Fibroblast of pulmonary artery (primary cell): ENCODE measurements around the gene CHST4.

Experiments
- DNase-seq: peaks from one replicate; pipeline ENCODE4 v3.0.0-alpha.2; 2010; ENCODE audit warnings: low read depth
- H3K4me3 ChIP-seq: replicated peaks from 2 replicates; pipeline ENCODE4 v1.5.1; 2011; ENCODE audit warnings: low read depth, mild to moderate bottlenecking, control low read depth, low read length, moderate library complexity
- CTCF ChIP-seq: IDR thresholded peaks from 2 replicates; pipeline ENCODE4 v1.5.1; 2011; ENCODE audit warnings: mild to moderate bottlenecking, control low read depth, low read length, inconsistent platforms; ENCODE audit errors: missing control alignments

Gene CHST4

GRCh38 chr16:71526111-71526631 is at the start of gene CHST4:
TSS of gene CHST4 (plus strand) at chr16:71526426. CDS start at chr16:71536678, 10,252 bp downstream.
- no peak for TF ChIP-seq CTCF
- peak; percentile 52 for DNase-seq
- no peak within 1 kb of the TSS for H3K4me3 ChIP-seq

- H3K4me3 ChIP-seq, result no peak overlapping the region
- no peak for DNase-seq
- TF ChIP-seq CTCF, result no peak
Measured at GRCh38 chr16:71476457-71477124, 49.6 kb upstream of the CHST4 start.

DNA sequence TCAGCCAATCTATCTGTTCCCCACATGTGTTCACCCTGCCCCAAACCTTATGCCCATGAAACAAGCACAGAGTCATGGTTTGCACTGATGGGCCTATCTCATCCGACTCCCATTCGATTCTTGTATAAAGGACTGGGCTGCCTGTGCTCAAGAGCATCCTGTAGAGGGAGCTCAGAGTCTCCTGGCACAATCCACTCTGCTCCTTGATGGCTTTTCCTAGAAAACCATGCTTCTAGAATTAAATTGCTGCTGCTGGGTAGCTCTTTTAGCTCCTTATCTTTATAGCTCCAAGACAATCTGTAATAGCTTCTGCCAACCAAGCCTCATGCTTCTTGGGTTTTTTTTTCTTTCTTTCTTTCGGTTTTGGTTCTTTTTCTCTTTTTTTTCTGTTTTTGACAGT is 46.8 kb upstream of the CHST4 start:
- TF ChIP-seq CTCF, result peak; percentile 70
- DNase-seq, result peak; percentile 53
- H3K4me3 ChIP-seq, result no peak overlapping the region

DNA sequence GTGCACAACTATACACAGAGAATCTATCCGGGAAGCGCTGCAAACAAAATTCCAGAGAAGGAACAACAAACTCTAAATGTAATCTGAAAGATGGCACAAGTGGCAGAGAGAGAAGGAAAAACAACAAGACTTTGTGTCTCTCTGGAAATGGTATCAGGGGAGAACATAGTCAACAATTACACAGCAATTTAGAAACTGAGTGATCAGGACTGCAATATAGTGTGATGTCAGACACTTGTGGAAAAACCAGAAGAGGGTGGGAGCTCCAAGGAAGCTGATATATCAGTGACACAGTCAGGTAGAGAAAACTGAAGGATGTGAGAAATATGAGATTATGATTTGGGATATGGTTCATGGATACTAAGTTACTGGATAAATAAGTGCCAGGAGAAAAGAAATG is 45.3 kb upstream of the CHST4 start:
- TF ChIP-seq CTCF, result no peak
- no peak for DNase-seq

DNA sequence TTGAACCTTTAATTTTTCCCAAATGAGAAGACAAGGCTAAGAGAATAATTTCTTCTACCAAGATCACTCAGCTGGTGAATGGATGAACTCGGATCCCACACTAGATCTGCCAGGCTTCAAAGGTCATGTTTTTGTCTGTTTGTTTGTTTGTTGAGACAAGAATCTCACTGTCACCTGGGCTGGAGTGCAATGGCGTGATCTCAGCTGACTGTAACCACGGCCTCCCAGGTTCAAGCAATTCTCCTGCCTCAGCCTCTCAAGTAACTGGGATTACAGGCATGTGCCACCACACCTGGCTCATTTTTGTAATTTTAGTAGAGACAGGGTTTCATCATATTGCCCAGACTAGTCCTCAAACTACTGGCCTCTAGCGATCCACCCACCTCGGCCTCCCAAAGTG is 43.7 kb upstream of the CHST4 start:
- no peak for TF ChIP-seq CTCF
- no peak overlapping the region for H3K4me3 ChIP-seq
- no peak for DNase-seq

More for the DNA sequence above, 45.3 kb upstream of the CHST4 start:
- H3K4me3 ChIP-seq, result no peak overlapping the region

- no peak for TF ChIP-seq CTCF
- peak overlapping the region; percentile 81 for H3K4me3 ChIP-seq
- peak; percentile 97 for DNase-seq
Measured at GRCh38 chr16:71484006-71484893, 42.0 kb upstream of the CHST4 start.
